WTC11 (cell line): ENCODE results near the gene RNF2. TPM values are rescaled to one million over a fixed set of nuclear protein-coding genes. Genes with fewer than 3 reads are reported as not detected.
"Not testable (repeated sequence)": the region's sequence is repeated elsewhere in the genome, so short reads cannot be mapped to it uniquely, and the experiment has no call there.

ENCODE experiments used
- ATAC-seq: fragments of 200-7000 bp; cut with Tn5 transposase; 2 replicates; pipeline ENCODE4 v1.10.0; 2021; ENCODE audit warnings: mild to moderate bottlenecking, moderate library complexity
- CTCF ChIA-PET: fragments of 300-600 bp; sonication (Branson Sonifier 250); formaldehyde crosslinking; loops from one replicate; lab custom pipeline; 2021; ENCODE audit warnings: antibody characterized with exemption; lab: Charles Lee
- POLR2A ChIA-PET: fragments of 350-600 bp; sonication (Branson Sonifier 250); formaldehyde crosslinking; loops from one replicate; lab custom pipeline; 2021; ENCODE audit warnings: antibody characterized with exemption; lab: Charles Lee
- DNase-seq: peaks from one replicate; pipeline ENCODE4 v3.0.0; 2021; ENCODE audit warnings: low spot score
- H3K27ac Mint-ChIP-seq: 2 replicates; pipeline ENCODE4 v1.8.0; 2021; ENCODE audit warnings: mixed read lengths
- H3K27me3 Mint-ChIP-seq: 2 replicates; pipeline ENCODE4 v1.8.0; 2021; ENCODE audit warnings: low read depth, mild to moderate bottlenecking, moderate library complexity, mixed read lengths
- H3K36me3 Mint-ChIP-seq: 2 replicates; pipeline ENCODE4 v1.8.0; 2021; ENCODE audit warnings: mixed read lengths
- H3K4me1 Mint-ChIP-seq: 2 replicates; pipeline ENCODE4 v1.8.0; 2022; ENCODE audit warnings: mixed read lengths
- H3K4me3 Mint-ChIP-seq: 2 replicates; pipeline ENCODE4 v1.8.0; 2021; ENCODE audit warnings: mild to moderate bottlenecking, moderate library complexity, mixed read lengths
- H3K9me3 Mint-ChIP-seq: 2 replicates; pipeline ENCODE4 v1.8.0; 2021; ENCODE audit warnings: mixed read lengths
- AFF4 ChIP-seq: sonication (generic); formaldehyde crosslinking; IDR thresholded peaks from 2 replicates; pipeline ENCODE4 v1.8.1; 2023; ENCODE audit warnings: mild to moderate bottlenecking, missing genetic modification reagents, borderline replicate concordance
- CREB1 ChIP-seq: sonication (generic); formaldehyde crosslinking; IDR thresholded peaks from 2 replicates; pipeline ENCODE4 v1.8.0; 2023; ENCODE audit warnings: mild to moderate bottlenecking, missing genetic modification reagents
- E2F5 ChIP-seq: sonication (generic); formaldehyde crosslinking; IDR thresholded peaks from 2 replicates; pipeline ENCODE4 v1.8.1; 2022; ENCODE audit warnings: mild to moderate bottlenecking, moderate library complexity, missing genetic modification reagents
- FOXP4 ChIP-seq: sonication (generic); formaldehyde crosslinking; IDR thresholded peaks from 2 replicates; pipeline ENCODE4 v1.8.0; 2022; ENCODE audit warnings: mild to moderate bottlenecking, missing genetic modification reagents
- IRF1 ChIP-seq: sonication (generic); formaldehyde crosslinking; IDR thresholded peaks from 2 replicates; pipeline ENCODE4 v1.8.0; 2023; ENCODE audit warnings: missing genetic modification reagents
- IRF2 ChIP-seq: sonication (generic); formaldehyde crosslinking; IDR thresholded peaks from 2 replicates; pipeline ENCODE4 v1.8.0; 2022; ENCODE audit warnings: low read depth, missing genetic modification reagents, borderline replicate concordance
- JUN ChIP-seq: sonication (generic); formaldehyde crosslinking; IDR thresholded peaks from 2 replicates; pipeline ENCODE4 v1.8.0; 2023; ENCODE audit warnings: mild to moderate bottlenecking, missing genetic modification reagents
- MYBL2 ChIP-seq: sonication (generic); formaldehyde crosslinking; IDR thresholded peaks from 2 replicates; pipeline ENCODE4 v1.8.1; 2023; ENCODE audit warnings: mild to moderate bottlenecking, moderate library complexity, missing genetic modification reagents
- NFYB ChIP-seq: sonication (generic); formaldehyde crosslinking; conservative IDR thresholded peaks from 2 replicates; pipeline ENCODE4 v1.8.0; 2022; ENCODE audit warnings: low read depth, missing genetic modification reagents
- NR1H2 ChIP-seq: sonication (generic); formaldehyde crosslinking; IDR thresholded peaks from 2 replicates; pipeline ENCODE4 v1.9.0; 2021; ENCODE audit warnings: mild to moderate bottlenecking, moderate library complexity, missing genetic modification reagents
- NR2C2 ChIP-seq: sonication (generic); formaldehyde crosslinking; IDR thresholded peaks from 2 replicates; pipeline ENCODE4 v1.8.0; 2022; ENCODE audit warnings: mild to moderate bottlenecking, missing genetic modification reagents
- RORB ChIP-seq: fragments of 250-450 bp; sonication (Bioruptor Pico); IDR thresholded peaks from 2 replicates; pipeline ENCODE4 v1.9.0; 2021; ENCODE audit warnings: mild to moderate bottlenecking
- SMAD4 ChIP-seq: sonication (generic); formaldehyde crosslinking; IDR thresholded peaks from 2 replicates; pipeline ENCODE4 v1.8.0; 2022; ENCODE audit warnings: mild to moderate bottlenecking, missing genetic modification reagents
- ZNF232 ChIP-seq: sonication (generic); formaldehyde crosslinking; IDR thresholded peaks from 2 replicates; pipeline ENCODE4 v1.8.0; 2022; ENCODE audit warnings: mild to moderate bottlenecking, missing genetic modification reagents
- ZNF416 ChIP-seq: fragments of 250-450 bp; sonication (Bioruptor Pico); IDR thresholded peaks from 2 replicates; pipeline ENCODE4 v1.9.0; 2021; ENCODE audit warnings: mild to moderate bottlenecking, inconsistent platforms
- ZNF423 ChIP-seq: fragments of 250-450 bp; sonication (Bioruptor Pico); IDR thresholded peaks from 2 replicates; pipeline ENCODE4 v2.1.2; 2022; ENCODE audit warnings: mild to moderate bottlenecking, moderate library complexity
- ZNF671 ChIP-seq: fragments of 250-450 bp; sonication (Bioruptor Pico); IDR thresholded peaks from 2 replicates; pipeline ENCODE4 v1.8.0; 2021; ENCODE audit warnings: mild to moderate bottlenecking
- total RNA-seq: library from RNA; stranded (reverse); gene quantifications from 3 replicates; pipeline ENCODE4 v1.2.3, GENCODE V29; 2021

RNF2 gene
- total RNA-seq, 1 experiment from 2014 or later: 37.3 TPM

- TF ChIP-seq FOXP4: no peak
- no peak for TF ChIP-seq IRF1 (CRISPR knock-in tag)
Measured at GRCh38 chr1:185063719-185064118, 18.4 kb downstream of the RNF2 start (continued).

GRCh38 chr1:185065006-185065405 is 19.6 kb downstream of the RNF2 start:
- ATAC-seq: not testable (repeated sequence)
- peaks cover 32% of the 10 kb centered on the region for H3K36me3 Mint-ChIP-seq

GRCh38 chr1:185066181-185066580 is 20.8 kb downstream of the RNF2 start:
- DNase-seq (no peak), ATAC-seq (no peak)
- CTCF ChIA-PET: no interaction called here
- peaks cover 20% of the 10 kb centered on the region for H3K9me3 Mint-ChIP-seq
- no peaks in the 10 kb centered on the region for H3K27me3 Mint-ChIP-seq
- H3K4me1 Mint-ChIP-seq: peaks cover 49% of the 10 kb centered on the region
- TF ChIP-seq AFF4 (CRISPR knock-in tag): no peak
- no peak for TF ChIP-seq IRF2
- TF ChIP-seq NR1H2 (CRISPR knock-in tag): no peak
- TF ChIP-seq E2F5 (CRISPR knock-in tag): no peak
- TF ChIP-seq ZNF423 (CRISPR knock-in tag): no peak
- no peak for TF ChIP-seq CREB1
- TF ChIP-seq ZNF671 (CRISPR knock-in tag): no peak
- TF ChIP-seq MYBL2 (CRISPR knock-in tag): no peak
- TF ChIP-seq, all 79 proteins: peak for 0
- Mint-ChIP-seq H3K36me3 (peaks cover 32% of the 10 kb centered on the region), H3K27ac (no peak overlapping the region; the same call in 1 of the 2 replicates), H3K4me3 (no peak overlapping the region)
- POLR2A ChIA-PET: interaction anchor here (0.6 kb wide), 1 partner anchor 19 kb away, joined by 3 read pairs; no protein-coding TSS in a partner anchor

More at GRCh38 chr1:185065006-185065405, 19.6 kb downstream of the RNF2 start:
- H3K27me3 Mint-ChIP-seq, H3K27ac Mint-ChIP-seq, CTCF ChIA-PET: not testable (repeated sequence)
- H3K9me3 Mint-ChIP-seq: peaks cover 25% of the 10 kb centered on the region
- POLR2A ChIA-PET: interaction anchor here (0.6 kb wide), 1 partner anchor 44 kb away, joined by 5 read pairs; no protein-coding TSS in a partner anchor
- H3K4me1 Mint-ChIP-seq: peaks cover 44% of the 10 kb centered on the region
- peak; percentile 68 for TF ChIP-seq NFYB (CRISPR knock-in tag)
- TF ChIP-seq, all 79 proteins: peak for 1; not testable (repeated sequence) for 78
- DNase-seq, H3K4me3 Mint-ChIP-seq: not testable (repeated sequence)

- peak overlapping the region; percentile 51 for H3K27ac Mint-ChIP-seq
- DNase-seq (no peak), ATAC-seq (no peak)
- H3K36me3 Mint-ChIP-seq: peaks cover 26% of the 10 kb centered on the region
- H3K9me3 Mint-ChIP-seq: peaks cover 19% of the 10 kb centered on the region
- no peak for TF ChIP-seq IRF2
- TF ChIP-seq ZNF416 (CRISPR knock-in tag): no peak
- TF ChIP-seq SMAD4 (CRISPR knock-in tag): no peak
- TF ChIP-seq RORB (CRISPR knock-in tag): no peak
- TF ChIP-seq JUN (CRISPR knock-in tag): no peak
- TF ChIP-seq ZNF232 (CRISPR knock-in tag): no peak
- no peak for TF ChIP-seq MYBL2 (CRISPR knock-in tag)
- no peak for TF ChIP-seq NR2C2
- peaks cover 59% of the 10 kb centered on the region for H3K4me1 Mint-ChIP-seq
- POLR2A ChIA-PET: interaction anchor here (1.0 kb wide), 1 partner anchor 23 kb away, joined by 4 read pairs; the partner anchor contains the start of gene RNF2
- H3K4me3 Mint-ChIP-seq: no peak overlapping the region
- CTCF ChIA-PET: no interaction called here
- no peaks in the 10 kb centered on the region for H3K27me3 Mint-ChIP-seq
Measured at GRCh38 chr1:185068341-185068740, 23.0 kb downstream of the RNF2 start.
